WERI-Rb-1 (cell line): ENCODE results near the gene KRTAP5-5.

ENCODE experiments used
- DNase-seq: peaks from one replicate; pipeline ENCODE4 v3.0.0-alpha.2; 2020
- H3K27ac ChIP-seq: fragments of 250-450 bp; sonication (Bioruptor Pico); 2 replicates; pipeline ENCODE4 v1.5.1; 2020; ENCODE audit warnings: mild to moderate bottlenecking, moderate library complexity
- H3K27me3 ChIP-seq: fragments of 250-450 bp; sonication (Bioruptor Pico); 2 replicates; pipeline ENCODE4 v1.5.1; 2021; ENCODE audit warnings: mild to moderate bottlenecking, low read depth, moderate library complexity; ENCODE audit not compliant: insufficient read depth, severe bottlenecking
- H3K36me3 ChIP-seq: fragments of 250-450 bp; sonication (Bioruptor Pico); 2 replicates; pipeline ENCODE4 v1.5.1; 2020; ENCODE audit warnings: mild to moderate bottlenecking, moderate library complexity
- H3K4me3 ChIP-seq: 2 replicates; pipeline ENCODE4 v1.5.1; 2011; ENCODE audit warnings: low read depth, mild to moderate bottlenecking, control low read depth, low read length
- H3K9me3 ChIP-seq: fragments of 250-450 bp; sonication (Bioruptor Pico); 2 replicates; pipeline ENCODE4 v1.5.1; 2021; ENCODE audit warnings: mild to moderate bottlenecking, moderate library complexity; ENCODE audit not compliant: severe bottlenecking
- CTCF ChIP-seq: IDR thresholded peaks from 2 replicates; pipeline ENCODE4 v1.5.1; 2011; ENCODE audit warnings: low read depth, mild to moderate bottlenecking, control low read depth, inconsistent platforms, low read length

Gene KRTAP5-5

GRCh38 chr11:1673446-1674172, 44.0 kb downstream of the KRTAP5-5 start:
- no peak for TF ChIP-seq CTCF
- H3K4me3 ChIP-seq: no peak overlapping the region
- no peak overlapping the region for H3K27ac ChIP-seq
- no peaks in the 10 kb centered on the region for H3K9me3 ChIP-seq
- no peak for DNase-seq
- no peaks in the 10 kb centered on the region for H3K36me3 ChIP-seq
- H3K27me3 ChIP-seq: peaks cover 77% of the 10 kb centered on the region

- Histone ChIP-seq H3K36me3 (no peaks in the 10 kb centered on the region), H3K9me3 (no peaks in the 10 kb centered on the region), H3K27me3 (peaks cover 71% of the 10 kb centered on the region), H3K27ac (no peak overlapping the region), H3K4me3 (no peak overlapping the region)
- DNase-seq: no peak
- no peak for TF ChIP-seq CTCF
Observed at GRCh38 chr11:1674173-1675131, 44.9 kb downstream of the KRTAP5-5 start.

- Histone ChIP-seq H3K36me3 (no peaks in the 10 kb centered on the region), H3K27ac (no peak overlapping the region), H3K9me3 (no peaks in the 10 kb centered on the region), H3K4me3 (no peak overlapping the region), H3K27me3 (peaks cover 72% of the 10 kb centered on the region)
- TF ChIP-seq CTCF: no peak
- no peak for DNase-seq
Observed at GRCh38 chr11:1675536-1676228, 46.1 kb downstream of the KRTAP5-5 start.

- H3K27ac ChIP-seq: no peak overlapping the region
- no peaks in the 10 kb centered on the region for H3K36me3 ChIP-seq
- peaks cover 77% of the 10 kb centered on the region for H3K27me3 ChIP-seq
- no peak for TF ChIP-seq CTCF
- no peak overlapping the region for H3K4me3 ChIP-seq
- no peak for DNase-seq
- no peaks in the 10 kb centered on the region for H3K9me3 ChIP-seq
Observed at GRCh38 chr11:1676229-1676740, 46.7 kb downstream of the KRTAP5-5 start.

DNA sequence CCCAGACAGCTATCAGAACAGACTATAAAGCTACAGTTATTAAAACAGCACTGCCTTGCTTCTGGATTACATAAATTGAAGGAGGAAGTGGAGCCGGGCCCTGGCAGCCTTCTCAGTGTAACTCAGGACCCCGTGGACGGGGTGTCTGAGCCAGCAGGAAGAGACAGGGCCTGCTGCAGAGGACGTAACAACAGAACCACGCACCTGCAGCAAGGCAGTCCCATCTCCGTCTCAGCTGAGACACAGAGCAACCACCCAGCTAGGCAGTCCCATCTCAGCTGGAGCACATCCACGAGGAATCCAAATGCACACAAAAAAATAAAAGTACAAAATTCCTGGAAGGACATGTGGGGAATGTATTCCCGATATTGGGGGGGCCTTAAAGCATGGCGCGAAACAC, 50.3 kb downstream of the KRTAP5-5 start:
- TF ChIP-seq CTCF: no peak

More for the DNA sequence above, 50.3 kb downstream of the KRTAP5-5 start:
- Histone ChIP-seq H3K9me3 (no peaks in the 10 kb centered on the region), H3K27me3 (peaks cover 67% of the 10 kb centered on the region), H3K27ac (no peak overlapping the region), H3K4me3 (no peak overlapping the region), H3K36me3 (no peaks in the 10 kb centered on the region)
- no peak for DNase-seq
